Measurements from ENCODE around the gene HSPB7. TPM values are rescaled to one million over a fixed set of nuclear protein-coding genes. Genes with fewer than 3 reads are reported as not detected.
"Not testable (repeated sequence)": the region's sequence is repeated elsewhere in the genome, so short reads cannot be mapped to it uniquely, and the experiment has no call there.

Gene HSPB7
- total RNA-seq, 1 donor, result 1.7 TPM

DNA sequence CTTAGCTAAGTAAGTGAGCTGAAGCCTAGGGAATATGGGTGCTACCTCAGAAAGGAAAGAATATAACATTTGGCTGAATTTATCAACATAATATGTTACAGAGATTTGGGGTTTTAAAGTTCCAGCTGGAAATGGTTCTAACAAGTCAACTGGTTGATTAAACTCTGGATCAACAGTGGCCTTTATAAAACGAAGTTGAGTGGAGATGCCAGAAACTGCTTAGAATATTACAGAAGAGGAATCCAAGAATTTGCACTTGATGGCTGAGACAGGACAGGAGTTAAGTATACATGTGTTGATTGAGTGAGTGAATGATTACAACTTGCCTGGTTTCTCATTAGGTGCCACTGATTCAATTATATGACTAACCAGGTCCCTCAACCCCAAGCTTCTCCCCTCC lies 34.6 kb downstream of the HSPB7 start:
- no peak for DNase-seq (ENCODE audit: low read depth)
- TF ChIP-seq, protein P1, sequence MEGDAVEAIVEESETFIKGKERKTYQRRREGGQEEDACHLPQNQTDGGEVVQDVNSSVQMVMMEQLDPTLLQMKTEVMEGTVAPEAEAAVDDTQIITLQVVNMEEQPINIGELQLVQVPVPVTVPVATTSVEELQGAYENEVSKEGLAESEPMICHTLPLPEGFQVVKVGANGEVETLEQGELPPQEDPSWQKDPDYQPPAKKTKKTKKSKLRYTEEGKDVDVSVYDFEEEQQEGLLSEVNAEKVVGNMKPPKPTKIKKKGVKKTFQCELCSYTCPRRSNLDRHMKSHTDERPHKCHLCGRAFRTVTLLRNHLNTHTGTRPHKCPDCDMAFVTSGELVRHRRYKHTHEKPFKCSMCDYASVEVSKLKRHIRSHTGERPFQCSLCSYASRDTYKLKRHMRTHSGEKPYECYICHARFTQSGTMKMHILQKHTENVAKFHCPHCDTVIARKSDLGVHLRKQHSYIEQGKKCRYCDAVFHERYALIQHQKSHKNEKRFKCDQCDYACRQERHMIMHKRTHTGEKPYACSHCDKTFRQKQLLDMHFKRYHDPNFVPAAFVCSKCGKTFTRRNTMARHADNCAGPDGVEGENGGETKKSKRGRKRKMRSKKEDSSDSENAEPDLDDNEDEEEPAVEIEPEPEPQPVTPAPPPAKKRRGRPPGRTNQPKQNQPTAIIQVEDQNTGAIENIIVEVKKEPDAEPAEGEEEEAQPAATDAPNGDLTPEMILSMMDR (IDR thresholded peaks at IDR 0.05; ENCODE audit: insufficient read depth, low read depth, low read length), result no peak
- no peak overlapping the region for H3K4me3 ChIP-seq (ENCODE audit: low read depth, low read length)

DNA sequence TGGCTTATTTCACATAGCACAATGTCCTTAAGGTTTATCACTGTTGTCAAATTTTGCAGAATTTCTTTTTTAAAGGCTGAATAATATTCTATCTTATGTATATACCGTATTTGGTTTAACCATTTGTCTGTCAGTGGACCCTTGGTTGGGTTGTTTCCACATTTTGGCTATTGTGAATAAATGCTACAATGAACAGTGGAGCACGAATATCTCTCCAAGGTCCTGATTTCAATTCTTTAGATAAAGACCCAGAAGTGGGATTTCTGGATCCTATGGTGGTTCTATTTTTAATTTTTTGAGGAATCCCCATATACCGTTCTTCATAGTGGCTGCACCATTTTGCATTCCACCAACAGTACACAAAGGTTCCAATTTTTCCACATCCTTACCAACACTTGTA lies 36.2 kb downstream of the HSPB7 start:
- TF ChIP-seq, protein P1 (IDR thresholded peaks at IDR 0.05; ENCODE audit: insufficient read depth, low read depth, low read length), result no peak
- H3K4me3 ChIP-seq (ENCODE audit: low read depth, low read length), result no peak overlapping the region
- DNase-seq (ENCODE audit: low read depth), result no peak

DNA sequence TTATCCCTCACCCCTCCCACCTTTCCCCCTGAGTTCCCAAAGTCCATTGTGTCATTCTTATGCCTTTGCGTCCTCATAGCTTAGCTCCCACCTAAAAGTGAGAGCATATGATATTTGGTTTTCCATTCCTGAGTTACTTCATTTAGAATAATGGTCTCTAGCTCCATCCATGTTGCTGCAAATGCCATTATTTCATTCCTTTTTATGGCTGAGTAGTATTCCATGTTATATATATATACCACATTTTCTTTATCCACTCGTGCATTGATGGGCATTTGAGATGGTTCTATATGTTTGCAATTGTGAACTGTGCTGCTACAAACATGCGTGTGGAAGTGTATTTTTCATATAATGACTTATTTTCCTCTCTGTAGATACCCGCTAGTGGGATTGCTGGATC lies 39.9 kb downstream of the HSPB7 start:
- DNase-seq (ENCODE audit: low read depth); H3K4me3 ChIP-seq (ENCODE audit: low read depth, low read length): not testable (repeated sequence)

DNA sequence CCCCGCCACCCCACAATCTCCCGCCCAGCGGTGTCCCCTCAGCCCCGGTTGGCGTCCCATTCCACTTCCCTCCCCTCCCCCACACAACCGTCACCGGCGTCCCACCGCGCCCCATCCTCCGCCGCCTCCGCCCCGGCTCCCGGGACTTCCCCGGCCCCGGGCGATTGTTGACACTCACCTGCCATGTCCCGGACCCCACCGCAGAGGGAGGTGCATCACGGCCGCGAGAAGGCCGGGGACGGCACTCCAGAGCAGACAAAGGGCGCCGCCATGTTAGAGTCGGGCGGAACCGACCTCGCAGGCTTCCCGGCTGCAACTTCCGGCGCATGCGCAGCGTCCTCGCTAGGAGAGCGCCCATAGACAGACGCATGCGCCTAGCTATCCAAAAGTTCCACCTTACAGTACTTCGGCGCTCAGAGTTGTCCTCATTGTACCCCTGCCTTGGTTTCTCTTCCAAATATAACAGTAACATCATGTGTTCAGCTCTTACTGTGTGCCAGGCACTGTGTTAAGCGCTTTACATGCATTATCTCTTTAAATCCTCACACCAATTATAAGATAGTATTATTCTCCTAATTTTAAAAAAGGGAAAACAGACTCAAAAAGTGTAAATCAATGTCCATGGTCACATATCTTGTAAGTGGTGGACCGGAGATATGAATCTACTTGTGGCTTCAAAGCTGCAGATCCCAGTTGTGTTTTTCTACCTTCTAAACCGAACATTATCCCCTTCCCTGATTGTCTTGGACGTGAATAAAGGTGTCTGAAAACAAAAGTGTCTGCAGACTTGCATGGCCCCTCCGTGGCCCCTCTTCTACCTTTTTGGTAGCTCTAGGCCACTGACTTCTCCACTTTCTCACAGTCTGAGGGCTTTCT lies 41.8 kb downstream of the HSPB7 start, which contains the start of gene ZBTB17:
Gene ZBTB17 (minus strand): TSS at position 297 of the 876 bp plus-strand sequence. CDS start 27,606 bp downstream, outside the sequence.
- peak; percentile 92 for DNase-seq (ENCODE audit: low read depth)
- TF ChIP-seq, protein P1 (IDR thresholded peaks at IDR 0.05; ENCODE audit: insufficient read depth, low read depth, low read length), result no peak
- peak within 1 kb of the TSS; percentile 89 for H3K4me3 ChIP-seq (ENCODE audit: low read depth, low read length)

DNA sequence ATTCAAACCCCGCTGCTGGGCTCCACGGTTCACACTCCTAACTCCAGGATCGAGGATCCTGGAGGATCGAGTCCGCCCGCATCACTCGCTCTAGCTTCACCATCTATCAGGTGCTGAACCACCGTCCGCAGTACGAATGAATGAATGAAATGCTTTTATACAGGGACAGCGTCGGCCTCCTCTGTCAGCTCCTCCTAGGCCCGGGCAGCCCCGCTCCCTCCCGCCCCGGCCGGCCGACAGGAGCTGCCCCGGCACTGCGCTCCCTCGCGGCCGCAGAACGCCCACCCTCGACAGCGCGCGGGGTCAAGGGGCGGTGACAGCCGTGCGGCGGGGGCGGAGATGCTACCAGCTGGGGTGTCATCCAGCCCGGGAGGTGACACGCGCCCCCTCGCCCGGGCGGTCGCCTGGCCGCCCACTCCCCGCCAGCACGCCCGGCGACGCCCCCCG lies 42.5 kb downstream of the HSPB7 start:
- TF ChIP-seq, protein P1 (IDR thresholded peaks at IDR 0.05; ENCODE audit: insufficient read depth, low read depth, low read length), result no peak
- peak overlapping the region; percentile 89 for H3K4me3 ChIP-seq (ENCODE audit: low read depth, low read length)
- DNase-seq (ENCODE audit: low read depth), result peak; percentile 56

DNA sequence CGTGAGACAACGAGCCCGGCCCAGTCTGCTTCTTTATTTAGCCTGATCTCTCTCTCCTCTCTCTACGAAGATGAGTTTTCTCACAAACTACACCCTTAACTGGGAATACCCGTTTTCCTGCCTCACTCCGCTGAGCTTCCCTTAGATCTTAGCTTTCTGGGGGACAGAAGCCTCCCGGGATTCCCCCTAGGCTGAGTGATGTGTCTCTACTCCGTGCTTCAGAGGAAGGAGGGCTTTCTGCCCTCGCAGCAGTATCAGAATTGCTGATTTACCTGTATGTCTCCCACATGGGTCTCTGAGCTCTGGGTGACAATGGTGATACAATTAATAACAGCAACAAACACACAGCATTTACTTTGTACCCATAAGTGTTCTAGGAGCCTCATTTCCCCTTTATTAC lies 43.0 kb downstream of the HSPB7 start:
- DNase-seq (ENCODE audit: low read depth), result no peak
- TF ChIP-seq, protein P1 (IDR thresholded peaks at IDR 0.05; ENCODE audit: insufficient read depth, low read depth, low read length), result no peak
- peak overlapping the region; percentile 89 for H3K4me3 ChIP-seq (ENCODE audit: low read depth, low read length)

DNA sequence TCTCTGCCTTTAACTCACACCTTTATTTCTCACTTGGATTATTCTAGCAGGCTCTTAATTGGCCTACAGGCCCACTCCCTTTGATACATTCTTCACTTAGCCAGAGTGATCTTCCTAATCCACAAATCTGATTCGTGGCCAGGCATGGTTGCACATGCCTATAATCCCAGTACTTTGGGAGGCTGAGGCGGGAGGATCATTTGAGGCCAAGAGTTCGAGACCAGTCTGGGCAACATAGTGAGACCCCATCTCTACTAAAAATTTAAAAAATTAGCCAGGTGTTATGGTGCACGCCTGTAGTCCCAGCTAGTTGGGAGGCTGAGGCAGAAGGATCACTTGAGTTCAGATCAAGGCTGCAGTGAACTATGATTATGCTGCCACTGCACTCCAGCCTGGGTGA lies 44.1 kb downstream of the HSPB7 start:
- H3K4me3 ChIP-seq (ENCODE audit: low read depth, low read length), result no peak overlapping the region
- no peak for DNase-seq (ENCODE audit: low read depth)
- TF ChIP-seq, protein P1 (IDR thresholded peaks at IDR 0.05; ENCODE audit: insufficient read depth, low read depth, low read length), result no peak

All from fibroblast of villous mesenchyme (primary cell).